CD14-positive monocyte (primary cell): Measurements from ENCODE around the gene NGDN. TPM values are rescaled to one million over a fixed set of nuclear protein-coding genes. Genes with fewer than 3 reads are reported as not detected.

Experiments
- DNase-seq, 3 donors: peaks; one replicate each; pipeline ENCODE4 v3.0.0-alpha.2; 2011 to 2022
- H2AFZ ChIP-seq: 2 replicates; pipeline ENCODE4 v1.6.0; 2012; ENCODE audit warnings: mild to moderate bottlenecking, low read depth, low read length, inconsistent platforms; ENCODE audit not compliant: insufficient read depth, poor library complexity, severe bottlenecking
- H3K27ac ChIP-seq, 2 donors: 1 replicate in 1 of 2; 2 replicates in 1 of 2; pipeline ENCODE4 v1.5.1; 2012 to 2013; ENCODE audit warnings: low read length in 2 of 2, control low read depth in 1 of 2, inconsistent platforms in 1 of 2, low read depth in 1 of 2, mild to moderate bottlenecking in 1 of 2
- H3K27me3 ChIP-seq, 2 donors: one replicate each; pipeline versions ENCODE4 v1.6.0 to v1.6.1; 2011 to 2013; ENCODE audit warnings: low read length in 2 of 2; ENCODE audit not compliant: control insufficient read depth in 2 of 2, insufficient read depth in 2 of 2
- H3K36me3 ChIP-seq, 2 donors: replicated peaks in 1 of 2; 1 replicate in 1 of 2; 2 replicates in 1 of 2; pipeline versions ENCODE4 v1.5.1 to v1.6.1; 2012 to 2013; ENCODE audit warnings: low read length in 2 of 2, control low read depth in 1 of 2, inconsistent platforms in 1 of 2, mild to moderate bottlenecking in 1 of 2; ENCODE audit not compliant: insufficient read depth in 2 of 2, control insufficient read depth in 1 of 2
- H3K4me1 ChIP-seq, 2 donors: 1 replicate in 1 of 2; 2 replicates in 1 of 2; pipeline versions ENCODE4 v1.5.1 to v1.6.1; 2012 to 2013; ENCODE audit warnings: low read length in 2 of 2, control low read depth in 1 of 2, inconsistent platforms in 1 of 2, mild to moderate bottlenecking in 1 of 2, moderate library complexity in 1 of 2; ENCODE audit not compliant: insufficient read depth in 2 of 2, control insufficient read depth in 1 of 2
- H3K4me2 ChIP-seq: replicated peaks from 2 replicates; pipeline ENCODE3; 2012; ENCODE audit warnings: low read length, moderate library complexity, mild to moderate bottlenecking; ENCODE audit not compliant: poor library complexity, severe bottlenecking; ENCODE audit errors: extremely low read depth
- H3K4me3 ChIP-seq, 3 experiments: fragments of 200-600 bp in 1 of 3; sonication (generic) in 1 of 3; replicated peaks in 1 of 3; 1 replicate in 2 of 3; 2 replicates in 1 of 3; pipeline ENCODE4 v1.5.1; 2011 to 2013; ENCODE audit warnings: low read length in 3 of 3, mild to moderate bottlenecking in 3 of 3, control low read depth in 2 of 3, low read depth in 2 of 3, inconsistent platforms in 1 of 3, moderate library complexity in 1 of 3
- H3K79me2 ChIP-seq: 2 replicates; pipeline ENCODE4 v1.6.0; 2012; ENCODE audit warnings: mild to moderate bottlenecking, control low read depth, inconsistent platforms, low read length, moderate library complexity; ENCODE audit not compliant: insufficient read depth
- H3K9ac ChIP-seq: 2 replicates; pipeline ENCODE4 v1.6.0; 2017; ENCODE audit warnings: low read length, mild to moderate bottlenecking; ENCODE audit not compliant: insufficient read depth, poor library complexity, severe bottlenecking
- H3K9me3 ChIP-seq, 2 donors: replicated peaks in 1 of 2; 1 replicate in 1 of 2; 2 replicates in 1 of 2; pipeline versions ENCODE4 v1.5.1 to v1.6.1; 2012 to 2013; ENCODE audit warnings: low read length in 2 of 2, control low read depth in 1 of 2; ENCODE audit not compliant: control insufficient read depth in 1 of 2, insufficient read depth in 1 of 2
- H4K20me1 ChIP-seq: 2 replicates; pipeline ENCODE4 v1.6.0; 2012; ENCODE audit warnings: mild to moderate bottlenecking, low read length, control low read depth, moderate library complexity; ENCODE audit not compliant: insufficient read depth
- H3K27ac Mint-ChIP-seq, 7 donors: one replicate each; pipeline ENCODE4 v1.8.0; 2020; ENCODE audit warnings: mild to moderate bottlenecking in 7 of 7, mixed read lengths in 7 of 7, moderate library complexity in 6 of 7, inconsistent platforms in 2 of 7
- H3K27me3 Mint-ChIP-seq, 3 donors: one replicate each; pipeline ENCODE4 v1.8.0; 2021 to 2022; ENCODE audit warnings: low read depth in 3 of 3, mild to moderate bottlenecking in 3 of 3, mixed read lengths in 3 of 3, moderate library complexity in 3 of 3, inconsistent platforms in 1 of 3
- H3K36me3 Mint-ChIP-seq, 2 donors: one replicate each; pipeline ENCODE4 v1.8.0; 2020; ENCODE audit warnings: mixed read lengths in 2 of 2, inconsistent platforms in 1 of 2, mild to moderate bottlenecking in 1 of 2
- H3K4me1 Mint-ChIP-seq: one replicate; pipeline ENCODE4 v1.8.0; 2020; ENCODE audit warnings: mild to moderate bottlenecking, mixed read lengths
- H3K4me3 Mint-ChIP-seq, 2 donors: one replicate each; pipeline ENCODE4 v1.8.0; 2020; ENCODE audit warnings: mild to moderate bottlenecking in 2 of 2, mixed read lengths in 2 of 2, moderate library complexity in 1 of 2
- H3K9me3 Mint-ChIP-seq, 7 donors: one replicate each; pipeline ENCODE4 v1.8.0; 2020 to 2022; ENCODE audit warnings: mixed read lengths in 7 of 7, mild to moderate bottlenecking in 6 of 7, moderate library complexity in 6 of 7, inconsistent platforms in 2 of 7
- WGBS: methylation state at CpG from one replicate; pipeline ENCODE4 v1.1.5; 2013; ENCODE audit warnings: missing lambda C conversion rate; ENCODE audit not compliant: insufficient coverage; 5-methylcytosine and 5-hydroxymethylcytosine counted together
- intact Hi-C, 2 donors: fragments of 100-400 bp; cut with micrococcal nuclease; formaldehyde crosslinking; loops; one replicate each; pipeline versions ENCODE4 v1.15.0 to v1.15.1; 2023
- polyA plus RNA-seq, 3 donors: library from polyadenylated mRNA; depleted of rRNA in 1 of 3; unstranded in 2 of 3; stranded (reverse) in 1 of 3; fragments of 300-500 nt in 2 of 3; fragments of >200 nt in 1 of 3; fragmentation: Illumina TruSeq in 2 of 3; gene quantifications; 1 replicate in 2 of 3; 2 replicates in 1 of 3; pipeline ENCODE4 v1.2.3, GENCODE V29; 2012 to 2021
- TF ChIP-seq, protein P1 (sequence below): fragments of 200-600 bp; IDR thresholded peaks from one replicate; pipeline ENCODE4 v1.8.0; 2022; ENCODE audit warnings: antibody characterized with exemption, mild to moderate bottlenecking

NGDN gene
- polyA plus RNA-seq, 3 donors: 22.7 to 44.5 (median 26.8) TPM

DNA sequence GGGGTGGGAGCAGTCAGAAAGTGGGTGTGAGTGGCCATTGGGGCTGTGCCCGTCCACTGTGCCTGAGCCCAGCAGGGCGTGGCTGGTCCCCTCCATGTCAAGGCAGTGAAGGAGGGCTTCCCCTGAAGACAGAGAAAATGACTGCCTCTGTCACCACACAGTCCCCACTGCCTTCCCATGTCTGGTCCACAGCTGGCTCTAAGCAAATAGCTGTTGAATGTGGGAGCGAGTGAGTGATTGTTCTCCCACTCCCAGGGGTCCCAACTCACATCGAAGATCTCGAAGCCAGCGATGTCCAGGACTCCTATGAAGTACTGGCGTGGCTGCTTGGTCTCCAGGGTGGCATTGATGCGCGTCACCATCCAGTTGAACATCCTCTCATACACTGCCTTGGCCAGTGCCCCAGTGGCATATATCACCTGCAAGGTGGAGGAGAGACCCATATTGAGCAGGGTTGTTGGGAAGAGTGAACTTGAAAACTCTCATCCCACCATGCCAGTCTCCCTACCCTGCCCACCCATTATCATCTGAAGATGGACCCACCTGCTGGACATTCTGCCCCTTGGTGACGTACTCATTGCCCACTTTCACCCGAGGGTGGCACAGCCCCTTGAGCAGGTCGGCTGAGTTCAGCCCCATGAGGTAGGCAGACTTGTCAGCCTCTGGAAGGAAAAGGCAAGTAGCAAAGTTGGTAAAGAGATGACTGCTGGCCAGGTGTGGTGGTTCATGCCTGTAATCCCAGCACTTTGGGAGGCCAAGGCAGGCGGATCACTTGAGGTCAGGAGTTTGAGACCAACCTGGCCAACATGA lies 40.6 kb upstream of the NGDN start:
- no peaks in the 10 kb centered on the region for H3K79me2 ChIP-seq
- no peaks in the 10 kb centered on the region for H4K20me1 ChIP-seq
- H3K4me3 ChIP-seq: no peak overlapping the region
- TF ChIP-seq, protein P1, sequence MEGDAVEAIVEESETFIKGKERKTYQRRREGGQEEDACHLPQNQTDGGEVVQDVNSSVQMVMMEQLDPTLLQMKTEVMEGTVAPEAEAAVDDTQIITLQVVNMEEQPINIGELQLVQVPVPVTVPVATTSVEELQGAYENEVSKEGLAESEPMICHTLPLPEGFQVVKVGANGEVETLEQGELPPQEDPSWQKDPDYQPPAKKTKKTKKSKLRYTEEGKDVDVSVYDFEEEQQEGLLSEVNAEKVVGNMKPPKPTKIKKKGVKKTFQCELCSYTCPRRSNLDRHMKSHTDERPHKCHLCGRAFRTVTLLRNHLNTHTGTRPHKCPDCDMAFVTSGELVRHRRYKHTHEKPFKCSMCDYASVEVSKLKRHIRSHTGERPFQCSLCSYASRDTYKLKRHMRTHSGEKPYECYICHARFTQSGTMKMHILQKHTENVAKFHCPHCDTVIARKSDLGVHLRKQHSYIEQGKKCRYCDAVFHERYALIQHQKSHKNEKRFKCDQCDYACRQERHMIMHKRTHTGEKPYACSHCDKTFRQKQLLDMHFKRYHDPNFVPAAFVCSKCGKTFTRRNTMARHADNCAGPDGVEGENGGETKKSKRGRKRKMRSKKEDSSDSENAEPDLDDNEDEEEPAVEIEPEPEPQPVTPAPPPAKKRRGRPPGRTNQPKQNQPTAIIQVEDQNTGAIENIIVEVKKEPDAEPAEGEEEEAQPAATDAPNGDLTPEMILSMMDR: no peak
- H2AFZ ChIP-seq: no peak overlapping the region
- no peak overlapping the region for H3K4me2 ChIP-seq
- intact Hi-C loops: no loop called here
- no peaks in the 10 kb centered on the region for H3K4me1 Mint-ChIP-seq
- DNase-seq: no peak
- H3K9me3 ChIP-seq: no peaks in the 10 kb centered on the region
- H3K36me3 Mint-ChIP-seq: no peaks in the 10 kb centered on the region
- H3K27ac ChIP-seq: no peak overlapping the region
- no peak overlapping the region for H3K9ac ChIP-seq
- no peak overlapping the region for H3K4me3 Mint-ChIP-seq
- no peaks in the 10 kb centered on the region for H3K9me3 Mint-ChIP-seq
- 90% methylated on average over 3 of the region's 13 CpGs for WGBS
- no peaks in the 10 kb centered on the region for H3K4me1 ChIP-seq
- no peak overlapping the region for H3K27ac Mint-ChIP-seq
- H3K27me3 ChIP-seq: no peaks in the 10 kb centered on the region
- no peaks in the 10 kb centered on the region for H3K36me3 ChIP-seq
- peaks cover 6 to 12% (median 6%) of the 10 kb centered on the region in 3 donors for H3K27me3 Mint-ChIP-seq

DNA sequence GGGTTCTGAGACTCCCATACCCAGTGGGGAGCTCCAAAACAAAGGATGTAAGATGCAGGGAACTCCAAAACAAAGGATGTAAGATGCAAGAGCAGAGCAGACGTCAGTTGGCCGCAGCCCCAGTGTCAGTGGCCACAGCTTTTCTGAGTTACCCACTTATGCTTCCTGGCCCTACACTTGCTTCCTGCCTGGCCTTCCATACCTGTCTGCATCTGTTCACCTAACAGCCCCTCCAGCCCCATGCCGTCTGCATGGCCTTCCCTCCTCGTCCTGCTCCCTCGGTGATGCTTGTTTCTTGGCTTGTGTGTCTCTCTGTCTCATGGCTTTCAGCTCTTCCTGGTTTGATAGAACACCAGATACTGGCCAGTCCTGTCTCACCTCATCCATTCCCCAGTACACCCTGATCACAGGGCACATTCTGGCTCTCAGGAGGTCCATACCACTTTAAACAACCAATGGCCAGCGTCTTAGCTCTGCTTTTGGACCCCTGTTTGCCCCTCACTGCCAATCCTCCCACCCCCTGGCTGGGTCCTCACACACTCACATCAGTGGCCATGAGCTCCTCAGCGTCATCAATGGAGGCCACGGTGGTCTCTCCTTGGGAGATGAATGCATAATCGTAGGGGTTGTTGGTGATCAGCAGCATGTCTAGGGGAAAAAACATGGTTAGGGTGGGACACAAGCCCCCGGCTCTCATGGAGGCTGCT lies 39.3 kb upstream of the NGDN start:
- Mint-ChIP-seq H3K4me3 (no peak overlapping the region), H3K27me3 (peaks cover 6 to 9% (median 8%) of the 10 kb centered on the region in 3 donors), H3K36me3 (no peaks in the 10 kb centered on the region), H3K27ac (no peak overlapping the region), H3K9me3 (no peaks in the 10 kb centered on the region), H3K4me1 (no peaks in the 10 kb centered on the region)
- H3K27me3 ChIP-seq: no peaks in the 10 kb centered on the region
- H3K4me3 ChIP-seq: no peak overlapping the region
- DNase-seq: no peak
- no peaks in the 10 kb centered on the region for H4K20me1 ChIP-seq
- H2AFZ ChIP-seq: no peak overlapping the region
- H3K4me1 ChIP-seq: no peaks in the 10 kb centered on the region
- 94% methylated on average over 7 of the region's 10 CpGs for WGBS
- no peak overlapping the region for H3K9ac ChIP-seq
- no peaks in the 10 kb centered on the region for H3K36me3 ChIP-seq
- H3K27ac ChIP-seq: no peak overlapping the region
- no peak overlapping the region for H3K4me2 ChIP-seq
- no peaks in the 10 kb centered on the region for H3K79me2 ChIP-seq
- TF ChIP-seq, protein P1: no peak
- no peaks in the 10 kb centered on the region for H3K9me3 ChIP-seq
- intact Hi-C loops: no loop called here
